OCI-M2 (cell line): ENCODE measurements around the gene DGKI.
A peak's percentile ranks its signal among the peaks of the same experiment; 100 is the strongest.
"Not testable (repeated sequence)": the region's sequence is repeated elsewhere in the genome, so short reads cannot be mapped to it uniquely, and the experiment has no call there.

Source experiments
- DNase-seq: peaks from one replicate; lab custom pipeline; 2025; ENCODE audit not compliant: unreplicated experiment; lab: John Stamatoyannopoulos, UW

The DGKI gene

DNA sequence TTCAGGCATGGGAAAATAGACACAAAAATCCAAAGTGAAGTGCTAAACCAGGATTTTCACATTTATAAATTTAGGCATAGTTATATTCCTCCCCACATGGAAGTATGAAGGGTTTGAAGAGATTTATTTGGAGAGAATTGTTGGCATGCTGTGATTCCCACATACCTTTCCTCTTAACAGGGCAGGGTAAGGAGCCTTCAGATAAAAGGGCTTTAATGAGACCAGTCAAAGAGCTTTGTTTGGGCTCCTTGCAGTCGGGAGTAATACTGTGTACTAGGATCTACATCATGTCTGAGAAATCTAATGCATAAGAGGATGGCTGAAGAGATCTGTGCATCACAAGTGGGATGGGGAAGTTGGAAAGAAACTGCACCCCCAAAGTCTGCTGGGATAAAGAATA, 362.4 kb downstream of the DGKI start:
- no peak for DNase-seq

DNA sequence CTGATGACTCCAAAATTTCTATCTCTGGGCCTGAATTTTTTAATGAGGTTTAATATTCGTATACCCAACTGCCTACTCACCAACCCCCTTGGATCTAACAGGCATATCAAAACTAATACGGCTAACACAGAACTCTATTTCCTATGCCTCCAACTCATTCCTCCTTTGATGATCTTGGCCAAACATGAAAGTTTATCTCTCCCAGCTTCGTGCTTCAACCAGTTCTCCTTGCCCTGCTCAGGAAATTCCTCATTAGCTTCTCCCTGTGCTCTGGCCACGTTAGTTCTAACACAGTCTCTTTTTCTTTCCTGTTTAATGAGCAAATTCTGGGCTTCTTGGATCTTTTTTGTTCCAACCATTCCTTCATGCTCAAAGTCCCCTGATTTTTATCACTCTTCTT, 364.3 kb downstream of the DGKI start:
- no peak for DNase-seq

DNA sequence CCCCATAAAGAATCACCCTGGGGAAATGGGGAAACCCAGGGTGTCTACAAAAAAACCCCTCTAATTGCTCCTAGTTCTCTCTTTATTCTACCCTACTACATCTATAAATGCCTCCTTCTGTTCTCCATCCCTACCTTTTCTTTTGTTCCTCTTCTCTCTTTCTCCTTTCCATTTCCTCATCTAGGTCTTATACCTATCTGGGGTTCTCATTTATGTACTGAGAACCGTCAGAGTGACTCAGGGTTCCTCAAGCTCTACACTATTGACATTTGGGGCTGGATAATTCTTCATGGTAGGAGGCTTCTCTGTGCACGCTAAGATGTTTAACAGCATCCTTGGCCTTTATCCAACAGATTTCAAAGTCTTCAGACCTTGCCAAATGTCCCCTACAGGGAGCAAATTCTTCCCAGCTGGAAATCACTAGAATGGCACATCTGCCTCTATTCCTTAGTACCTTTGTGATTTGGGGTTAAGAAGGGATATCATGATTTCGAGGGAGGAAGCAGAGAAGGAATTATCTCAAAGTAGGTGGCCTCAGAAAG, 365.9 kb downstream of the DGKI start:
- no peak for DNase-seq

DNA sequence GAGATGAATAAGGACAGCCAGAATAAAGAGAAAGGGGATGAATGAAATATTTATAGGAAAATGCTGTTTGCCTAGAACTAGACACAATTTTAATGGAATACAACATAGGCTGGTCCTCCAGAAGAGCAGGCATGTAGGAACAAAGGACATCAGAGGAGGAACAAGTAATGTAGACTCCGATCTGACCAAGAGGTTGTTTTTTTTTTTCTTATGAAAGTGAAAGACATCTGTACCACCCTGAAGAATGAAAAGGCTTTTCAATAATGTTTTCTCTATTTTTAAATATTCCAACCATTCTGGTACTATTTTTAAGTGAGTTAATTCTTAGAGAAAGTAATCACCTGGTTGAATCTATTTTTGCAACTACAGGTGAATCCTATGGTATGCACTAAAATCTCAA, 366.4 kb downstream of the DGKI start:
- DNase-seq: no peak

DNA sequence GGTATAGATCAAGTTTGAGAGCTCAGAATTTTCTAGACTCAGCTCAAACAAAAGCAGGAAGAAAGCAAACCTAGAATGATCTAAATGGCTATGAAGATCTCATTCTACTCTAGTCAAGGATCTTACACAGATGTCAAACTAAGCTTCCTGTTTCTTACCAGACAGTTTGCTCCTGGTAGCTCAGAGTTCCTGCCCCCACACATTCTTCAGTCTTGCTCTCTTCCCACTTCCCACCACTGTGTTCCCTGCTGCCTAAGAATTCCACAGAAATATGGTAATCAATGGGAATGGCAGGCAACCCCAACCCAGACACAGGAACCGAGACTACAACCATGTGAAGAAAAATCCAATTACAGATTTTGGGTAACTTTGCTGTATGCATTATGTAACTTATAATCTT, 369.8 kb downstream of the DGKI start:
- no peak for DNase-seq

DNA sequence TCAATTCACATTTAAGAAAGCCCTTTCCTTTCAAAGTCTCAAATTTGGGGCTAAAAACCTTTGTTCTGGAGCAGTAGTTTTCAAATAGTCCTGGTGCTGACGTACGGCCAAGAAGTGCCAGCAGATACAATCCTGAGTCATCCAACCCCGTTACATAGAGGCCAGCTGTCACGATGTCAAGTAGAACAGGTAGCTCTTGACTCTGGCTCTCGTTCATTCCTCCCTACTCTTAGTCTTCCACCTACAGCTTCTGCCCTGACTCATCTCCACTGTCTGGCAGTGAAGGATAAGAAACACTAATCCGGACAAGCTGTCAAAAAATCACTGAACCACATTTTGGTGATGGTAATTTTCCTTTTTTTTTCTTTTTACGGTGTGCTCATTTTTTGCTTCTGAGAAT, 370.8 kb downstream of the DGKI start:
- no peak for DNase-seq

DNA sequence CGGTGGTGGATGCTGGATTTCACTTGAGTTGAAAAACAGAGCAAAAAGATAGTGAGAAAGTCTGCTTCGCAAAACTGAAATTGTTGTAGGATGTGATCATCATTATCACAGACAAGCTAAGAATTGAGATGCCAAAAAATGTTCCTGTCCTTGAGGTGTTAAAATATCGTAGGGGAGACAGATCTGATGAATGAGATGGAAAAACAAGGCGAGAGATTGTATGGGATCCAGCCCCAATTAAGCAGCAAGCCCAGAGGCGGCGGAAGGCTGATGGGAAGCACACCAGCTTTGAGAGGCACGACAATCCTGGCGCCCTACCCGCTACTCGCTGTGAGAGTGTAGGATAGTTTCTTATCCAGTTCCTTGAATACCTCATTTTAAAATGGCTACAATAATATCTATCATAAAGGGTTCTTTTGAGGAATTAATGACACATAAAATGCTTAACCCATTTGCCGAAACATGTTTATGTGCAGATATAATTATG, 372.2 kb downstream of the DGKI start:
- no peak for DNase-seq

DNA sequence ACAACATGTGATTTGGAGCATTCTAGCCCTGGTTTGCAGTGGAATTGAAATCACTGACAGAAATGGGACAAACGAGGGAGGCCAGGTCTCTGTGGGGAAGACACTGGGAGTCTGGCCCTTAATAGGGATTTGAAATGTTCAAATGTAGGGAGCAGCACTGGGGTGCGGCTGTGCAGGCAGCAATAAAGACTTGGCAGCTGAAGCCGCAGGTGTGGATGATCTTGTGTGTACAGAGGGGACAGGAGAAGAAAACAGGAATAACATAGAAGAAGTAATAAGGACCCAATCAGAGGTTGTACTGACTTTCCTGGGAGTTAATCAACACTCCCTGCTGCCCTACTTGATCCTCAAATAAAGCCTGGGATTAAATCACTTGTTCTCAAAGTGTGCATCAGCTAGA, 375.6 kb downstream of the DGKI start:
- no peak for DNase-seq

DNA sequence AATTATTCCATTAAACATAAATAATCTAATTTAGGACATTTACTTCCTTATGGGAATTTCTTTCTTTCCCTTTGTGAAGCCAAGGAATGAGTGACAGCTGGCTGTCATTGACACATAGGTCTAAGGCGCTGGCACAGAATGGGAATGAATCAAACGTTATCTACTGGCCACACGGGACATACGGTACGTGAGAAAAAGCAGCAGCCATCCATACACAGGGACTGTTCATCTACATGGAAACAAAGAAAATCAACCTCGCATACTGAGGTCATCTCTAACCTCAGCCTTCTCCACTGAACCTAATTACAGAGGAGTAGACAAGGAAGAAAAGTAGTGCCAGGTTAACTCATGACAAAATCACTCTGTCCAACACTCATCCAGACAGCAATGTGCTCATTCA, 376.9 kb downstream of the DGKI start:
- no peak for DNase-seq

DNA sequence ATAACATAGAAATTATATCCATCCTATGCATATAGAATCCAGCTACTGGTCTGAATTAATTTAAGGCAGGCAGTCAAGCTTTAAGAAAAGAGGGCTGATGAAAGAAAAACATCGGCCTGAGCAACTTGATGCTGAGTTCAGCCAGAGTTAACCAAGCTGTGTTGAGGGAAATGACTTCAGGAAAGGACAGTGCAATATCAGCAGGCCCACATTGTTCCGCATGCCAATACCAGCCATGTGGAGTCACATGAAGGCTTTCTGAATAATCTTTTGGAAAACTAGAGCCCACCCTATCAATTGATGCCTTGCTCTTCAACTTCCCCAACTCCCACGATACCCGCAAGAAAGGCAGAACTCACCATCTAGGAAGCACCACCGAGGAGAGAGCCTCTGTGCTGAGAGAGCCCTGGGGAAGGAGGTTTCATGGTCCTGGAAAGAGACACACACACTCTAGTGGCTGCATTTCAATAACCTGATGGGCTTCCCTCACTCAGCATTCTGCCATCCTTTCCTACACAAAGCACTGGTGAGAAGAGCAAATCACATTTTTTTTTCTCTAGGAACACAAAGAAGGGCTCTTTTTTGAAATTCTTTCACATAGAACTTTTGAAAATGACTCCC, 377.5 kb downstream of the DGKI start:
- no peak for DNase-seq

DNA sequence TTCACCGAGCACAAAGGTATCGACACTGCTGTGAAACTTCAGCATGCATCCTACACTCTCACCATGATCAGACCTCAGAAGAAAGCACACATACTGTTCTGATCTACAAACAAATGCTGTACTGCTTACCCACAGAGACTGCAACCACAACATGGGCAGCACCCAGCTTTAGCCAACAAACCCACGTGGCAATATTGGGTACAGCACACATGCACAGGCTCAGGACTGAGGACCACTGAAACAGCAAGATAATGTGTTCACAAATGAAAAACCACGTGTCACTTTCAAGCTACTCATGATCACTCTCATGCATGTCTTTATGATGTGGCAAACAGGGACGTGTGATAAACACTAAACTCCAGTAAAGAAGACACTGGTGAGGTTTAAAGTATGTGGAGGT, 383.9 kb downstream of the DGKI start:
- no peak for DNase-seq

DNA sequence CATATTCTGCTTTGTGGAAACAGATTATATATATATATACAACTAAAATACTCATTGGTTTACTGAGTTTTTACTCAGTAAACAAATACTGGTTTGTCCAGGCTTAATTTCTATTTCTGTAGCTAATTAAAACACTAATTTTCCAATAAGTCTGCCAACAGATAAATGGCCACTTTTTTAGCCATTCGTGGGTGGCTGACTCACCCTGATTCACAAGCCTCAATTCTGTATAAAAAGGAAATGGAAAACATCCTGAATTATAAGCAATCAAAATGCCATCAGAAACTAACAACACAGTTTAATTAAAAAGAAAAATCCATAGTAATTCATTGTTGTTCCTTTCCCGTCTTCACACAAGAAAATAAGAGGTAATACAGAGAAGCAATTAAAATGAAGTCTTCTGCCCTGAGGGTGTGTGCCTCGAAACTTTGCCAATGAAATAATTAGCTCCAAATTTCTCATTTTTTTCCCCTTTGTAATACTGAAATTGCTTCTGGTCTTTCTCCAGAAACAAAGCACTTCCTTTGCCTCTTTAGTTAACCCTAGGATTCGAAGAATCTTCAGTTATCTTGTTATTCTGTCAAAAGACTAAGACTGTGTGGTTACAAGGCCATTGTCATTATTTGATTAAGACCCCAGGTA, 384.6 kb downstream of the DGKI start:
- no peak for DNase-seq

DNA sequence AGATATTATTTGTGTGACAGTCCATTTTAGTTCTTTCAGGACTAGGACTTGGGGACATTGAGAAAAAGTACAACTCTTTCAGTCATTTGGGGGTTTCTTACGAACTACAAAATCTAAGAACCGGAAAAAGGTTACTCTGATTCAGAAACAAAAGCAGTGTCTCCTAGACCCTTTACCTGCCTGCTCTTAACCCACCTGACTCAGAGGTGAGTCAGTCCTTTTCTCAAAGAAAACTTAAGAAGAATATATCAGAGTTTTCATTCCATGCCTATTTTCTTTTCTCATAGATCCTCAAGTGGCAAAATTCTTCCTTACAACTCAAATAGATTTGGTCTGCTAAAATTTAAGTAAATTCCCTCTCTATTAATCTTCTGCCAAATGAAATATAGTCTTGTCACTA, 388.4 kb downstream of the DGKI start:
- no peak for DNase-seq

DNA sequence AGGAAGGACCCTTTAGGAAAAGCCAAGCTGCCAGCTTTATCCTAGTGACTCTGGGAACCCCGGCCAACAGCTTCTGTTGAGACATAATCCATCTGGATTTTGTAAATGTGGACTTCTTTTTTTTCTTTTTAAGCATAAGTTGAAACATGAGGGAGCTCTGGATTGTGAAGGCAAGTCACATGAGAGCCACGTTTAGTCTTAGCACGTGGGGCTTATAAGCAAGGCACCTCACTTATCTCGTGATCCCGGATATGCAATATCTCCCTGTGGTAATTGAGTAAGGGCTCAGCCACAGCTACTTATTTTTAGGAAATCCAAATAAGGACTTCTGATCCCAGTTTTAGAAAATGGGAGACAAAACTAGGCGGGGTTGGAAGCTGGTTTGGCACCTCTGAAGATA, 392.0 kb downstream of the DGKI start:
- DNase-seq: no peak

DNA sequence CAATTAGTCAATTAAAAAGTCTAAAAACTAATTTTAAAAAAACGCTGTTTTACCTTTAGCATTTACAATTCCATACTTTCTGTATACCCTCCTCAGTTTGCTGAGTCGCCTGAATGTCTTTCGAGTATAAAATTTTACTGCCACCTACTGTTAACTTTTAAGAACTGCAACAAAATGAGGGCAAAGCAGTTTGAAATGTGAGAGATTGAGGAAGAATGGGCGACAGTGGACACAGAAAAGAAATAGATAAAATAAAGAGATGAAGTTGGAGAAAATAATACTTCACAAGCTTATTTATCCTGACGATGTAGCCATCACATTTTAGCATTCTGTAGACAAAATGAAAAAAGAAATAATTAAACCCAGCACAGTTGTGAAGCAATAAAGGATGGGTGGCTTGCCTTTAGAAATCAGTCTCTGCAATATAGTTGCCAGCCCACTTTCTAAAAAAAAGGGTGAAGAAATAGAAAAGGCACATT, 392.5 kb downstream of the DGKI start:
- peak; percentile 19 for DNase-seq

DNA sequence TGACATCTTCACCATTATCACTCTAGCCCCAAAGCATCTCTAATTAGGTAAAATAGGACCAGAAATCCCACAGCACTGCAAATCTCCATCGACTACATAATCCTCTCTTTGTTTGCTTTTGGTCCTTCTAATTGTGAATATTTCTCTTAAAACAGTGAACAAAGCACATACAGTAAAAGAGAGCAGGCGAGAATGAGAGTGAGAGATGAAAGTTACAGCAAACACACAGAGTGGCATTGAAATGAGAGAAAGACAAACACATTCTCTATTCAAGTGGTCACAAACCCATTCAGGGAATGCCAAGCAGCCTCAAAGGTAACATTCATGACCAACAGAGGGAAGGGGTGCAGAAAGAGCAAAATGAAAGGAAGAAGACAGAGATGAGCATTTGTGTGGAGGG, 393.4 kb downstream of the DGKI start:
- no peak for DNase-seq

DNA sequence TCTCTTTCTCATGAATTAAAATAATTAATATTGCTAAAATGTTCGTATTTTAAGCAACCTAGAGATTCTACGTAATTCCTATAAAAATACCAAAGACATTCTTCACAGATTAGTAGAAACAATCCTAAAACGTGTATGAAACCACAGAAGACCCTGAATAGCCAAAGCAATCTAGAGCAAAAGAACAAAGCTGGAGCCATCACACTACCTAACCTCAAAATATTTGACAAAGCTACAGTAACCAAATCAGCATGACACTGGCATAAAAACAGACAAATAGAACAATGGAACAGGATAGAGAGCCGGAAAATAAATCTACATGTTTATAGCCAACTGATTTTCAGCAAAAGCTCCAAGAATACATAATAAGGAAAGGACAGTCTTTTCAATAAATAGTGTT, 397.8 kb downstream of the DGKI start:
- no peak for DNase-seq

DNA sequence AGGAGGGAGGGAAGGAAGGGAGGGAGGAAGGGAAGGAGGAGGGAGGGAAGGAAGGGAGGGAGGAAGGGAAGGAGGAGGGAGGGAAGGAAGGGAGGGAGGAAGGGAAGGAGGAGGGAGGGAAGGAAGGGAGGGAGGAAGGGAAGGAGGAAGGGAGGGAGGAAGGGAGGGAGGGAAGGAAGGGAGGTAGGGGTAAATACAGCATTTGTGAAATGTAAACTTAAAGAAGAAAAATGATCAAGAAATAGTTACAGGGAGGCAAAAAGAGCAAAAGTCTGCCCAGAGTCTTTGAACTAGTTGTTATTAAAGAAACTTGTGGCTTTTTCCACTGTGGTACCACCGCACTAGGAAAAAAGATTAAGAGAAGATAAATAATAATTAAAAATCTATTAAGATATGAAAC, 398.2 kb downstream of the DGKI start:
- DNase-seq: not testable (repeated sequence)

DNA sequence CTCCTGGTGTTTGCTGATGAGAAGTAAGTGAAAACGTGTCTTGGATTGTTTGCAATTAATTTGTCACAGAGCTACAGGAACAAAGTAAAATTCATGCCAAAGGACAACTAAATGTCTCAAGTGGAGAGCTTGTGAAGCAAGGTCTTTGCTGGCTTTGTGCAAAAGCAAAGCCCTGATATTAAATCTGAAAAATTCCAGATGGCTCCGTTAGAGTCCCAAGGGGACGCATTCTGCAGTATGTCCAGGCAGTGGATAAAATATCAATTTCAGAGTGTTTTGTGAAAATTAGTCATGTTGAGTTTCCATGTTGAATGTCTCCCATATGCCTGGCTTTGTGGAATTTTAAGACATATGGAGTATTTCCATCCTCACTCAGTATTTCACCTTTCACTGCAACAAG, 400.7 kb downstream of the DGKI start:
- no peak for DNase-seq

DNA sequence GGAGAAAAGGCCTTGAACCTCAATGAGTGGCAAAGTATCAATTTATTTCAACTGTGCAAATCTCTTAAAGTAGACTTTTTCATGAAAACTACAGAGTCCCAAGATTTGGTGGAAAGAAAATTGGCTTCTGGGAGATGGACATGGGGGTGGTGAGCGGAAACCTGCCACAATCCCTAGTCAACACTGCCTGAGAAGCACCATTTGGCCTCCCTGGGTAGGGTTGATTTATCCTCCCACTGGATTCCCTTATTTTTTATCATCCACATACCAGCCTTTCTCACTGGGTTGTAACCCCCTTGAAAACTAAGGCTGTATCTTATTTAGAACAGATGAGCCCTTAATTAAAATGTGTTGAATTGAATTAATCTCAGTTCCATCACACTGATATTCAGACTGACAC, 401.5 kb downstream of the DGKI start:
- no peak for DNase-seq

DNA sequence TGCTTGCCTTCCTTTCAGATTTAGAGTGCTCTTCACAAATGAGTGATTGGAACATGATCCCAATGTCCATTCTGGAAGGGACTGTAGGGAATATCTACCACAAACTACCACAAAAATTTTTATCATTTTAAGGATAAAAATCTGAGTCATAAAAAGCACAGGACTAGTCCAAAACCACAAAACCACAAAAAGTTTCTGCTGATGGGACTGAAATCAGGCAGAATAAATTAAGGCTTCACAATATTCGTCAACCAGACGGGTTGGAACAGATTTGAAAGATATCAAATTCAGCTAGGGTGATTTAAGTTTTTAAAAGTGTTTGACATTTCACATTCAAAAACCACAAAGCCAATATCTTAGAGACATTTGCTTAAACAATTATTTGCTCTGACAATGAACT, 403.2 kb downstream of the DGKI start:
- DNase-seq: no peak

DNA sequence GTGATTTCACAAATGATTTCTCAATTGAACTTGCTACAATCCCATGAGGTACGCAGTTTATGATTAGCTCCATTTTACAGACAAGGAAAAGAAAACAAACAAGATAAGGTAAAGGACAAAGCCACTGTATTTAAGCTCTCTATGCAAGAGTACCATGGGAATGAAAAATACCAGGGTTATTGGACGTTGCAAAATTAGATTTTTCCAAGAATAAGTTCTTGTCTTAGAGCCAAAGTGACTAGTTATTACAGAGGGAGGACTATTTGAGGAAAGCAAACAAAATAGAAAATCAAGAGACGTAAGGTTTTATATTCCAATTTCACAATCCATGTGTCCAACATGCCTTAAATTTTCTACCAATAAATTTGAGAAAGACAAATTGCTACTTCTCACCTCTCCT, 405.3 kb downstream of the DGKI start:
- DNase-seq: no peak
